Muscle layer of duodenum (tissue), 2 donors: ENCODE data around the gene TNRC6C.

Experiments used
- H3K27ac ChIP-seq: one replicate; pipeline ENCODE4 v1.7.0; 2013; ENCODE audit warnings: mild to moderate bottlenecking, low read length
- H3K27me3 ChIP-seq: one replicate; pipeline ENCODE4 v1.7.0; 2013; ENCODE audit warnings: low read depth, mild to moderate bottlenecking, control low read depth, low read length
- H3K36me3 ChIP-seq, 2 donors: one replicate each; pipeline ENCODE4 v1.7.0; 2013; ENCODE audit warnings: low read length in 2 of 2, control low read depth in 1 of 2, mild to moderate bottlenecking in 1 of 2; ENCODE audit not compliant: insufficient read depth in 2 of 2, control insufficient read depth in 1 of 2
- H3K4me1 ChIP-seq, 2 donors: one replicate each; pipeline ENCODE4 v1.7.0; 2013; ENCODE audit warnings: low read length in 2 of 2, mild to moderate bottlenecking in 2 of 2, control low read depth in 1 of 2, moderate library complexity in 1 of 2; ENCODE audit not compliant: insufficient read depth in 2 of 2, control insufficient read depth in 1 of 2
- H3K4me3 ChIP-seq, 2 donors: one replicate each; pipeline ENCODE4 v1.7.0; 2013; ENCODE audit warnings: low read length in 2 of 2, low read depth in 1 of 2, mild to moderate bottlenecking in 1 of 2
- H3K9me3 ChIP-seq, 2 donors: one replicate each; pipeline ENCODE4 v1.7.0; 2013; ENCODE audit warnings: low read length in 2 of 2, control low read depth in 1 of 2, mild to moderate bottlenecking in 1 of 2; ENCODE audit not compliant: control insufficient read depth in 1 of 2
- donor health status: healthy.

The TNRC6C gene

GRCh38 chr17:78107457-78107856 lies 149.0 kb downstream of the TNRC6C start:
- peaks cover 0 to 9% of the 10 kb centered on the region in 2 donors for H3K4me1 ChIP-seq
- no peak overlapping the region for H3K27ac ChIP-seq
- no peaks in the 10 kb centered on the region for H3K27me3 ChIP-seq
- no peak overlapping the region for H3K4me3 ChIP-seq
- H3K9me3 ChIP-seq: no peaks in the 10 kb centered on the region
- peaks cover 22 to 25% of the 10 kb centered on the region in 2 donors for H3K36me3 ChIP-seq

- no peak overlapping the region for H3K4me3 ChIP-seq
- H3K27me3 ChIP-seq: no peaks in the 10 kb centered on the region
- H3K27ac ChIP-seq: no peak overlapping the region
- H3K9me3 ChIP-seq: no peaks in the 10 kb centered on the region
- peaks cover 0 to 14% of the 10 kb centered on the region in 2 donors for H3K4me1 ChIP-seq
- peaks cover 22 to 23% of the 10 kb centered on the region in 2 donors for H3K36me3 ChIP-seq
Measured at GRCh38 chr17:78107976-78108725, 149.6 kb downstream of the TNRC6C start.

- H3K4me1 ChIP-seq: peaks cover 0 to 14% of the 10 kb centered on the region in 2 donors
- peaks cover 16 to 21% of the 10 kb centered on the region in 2 donors for H3K36me3 ChIP-seq
- H3K27me3 ChIP-seq: no peaks in the 10 kb centered on the region
- H3K4me3 ChIP-seq: no peak overlapping the region
- H3K27ac ChIP-seq: no peak overlapping the region
- H3K9me3 ChIP-seq: no peaks in the 10 kb centered on the region
Measured at GRCh38 chr17:78108726-78109488, 150.4 kb downstream of the TNRC6C start.

- H3K27me3 ChIP-seq: no peaks in the 10 kb centered on the region
- H3K27ac ChIP-seq: no peak overlapping the region
- no peak overlapping the region for H3K4me3 ChIP-seq
- H3K4me1 ChIP-seq: peaks cover 0 to 14% of the 10 kb centered on the region in 2 donors
- H3K36me3 ChIP-seq: peaks cover 13 to 16% of the 10 kb centered on the region in 2 donors
- no peaks in the 10 kb centered on the region for H3K9me3 ChIP-seq
Measured at GRCh38 chr17:78109489-78109761, 150.9 kb downstream of the TNRC6C start.

GRCh38 chr17:78110363-78111015 lies 152.0 kb downstream of the TNRC6C start:
- H3K4me1 ChIP-seq: peaks cover 0 to 14% of the 10 kb centered on the region in 2 donors

GRCh38 chr17:78111016-78111726 lies 152.7 kb downstream of the TNRC6C start:
- Histone ChIP-seq H3K36me3 (peaks cover 12 to 14% of the 10 kb centered on the region in 2 donors), H3K4me1 (peaks cover 0 to 14% of the 10 kb centered on the region in 2 donors), H3K4me3 (no peak overlapping the region), H3K9me3 (no peaks in the 10 kb centered on the region), H3K27me3 (no peaks in the 10 kb centered on the region), H3K27ac (no peak overlapping the region)

More at GRCh38 chr17:78110363-78111015, 152.0 kb downstream of the TNRC6C start:
- Histone ChIP-seq H3K4me3 (no peak overlapping the region), H3K27me3 (no peaks in the 10 kb centered on the region), H3K9me3 (no peaks in the 10 kb centered on the region), H3K36me3 (peaks cover 12 to 14% of the 10 kb centered on the region in 2 donors), H3K27ac (no peak overlapping the region)

GRCh38 chr17:78111727-78112517 lies 153.4 kb downstream of the TNRC6C start:
- Histone ChIP-seq H3K4me1 (peaks cover 0 to 14% of the 10 kb centered on the region in 2 donors), H3K4me3 (no peak overlapping the region), H3K27ac (no peak overlapping the region), H3K27me3 (no peaks in the 10 kb centered on the region), H3K9me3 (no peaks in the 10 kb centered on the region), H3K36me3 (peaks cover 12 to 14% of the 10 kb centered on the region in 2 donors)

GRCh38 chr17:78112518-78113471 lies 154.3 kb downstream of the TNRC6C start:
- no peak overlapping the region for H3K4me3 ChIP-seq
- H3K4me1 ChIP-seq: peaks cover 0 to 11% of the 10 kb centered on the region in 2 donors
- no peaks in the 10 kb centered on the region for H3K27me3 ChIP-seq
- no peaks in the 10 kb centered on the region for H3K9me3 ChIP-seq
- no peak overlapping the region for H3K27ac ChIP-seq
- peaks cover 9 to 14% of the 10 kb centered on the region in 2 donors for H3K36me3 ChIP-seq

GRCh38 chr17:78113804-78114785 lies 155.6 kb downstream of the TNRC6C start:
- Histone ChIP-seq H3K36me3 (peaks cover 5 to 14% of the 10 kb centered on the region in 2 donors), H3K27ac (no peak overlapping the region), H3K4me3 (no peak overlapping the region), H3K27me3 (no peaks in the 10 kb centered on the region), H3K9me3 (no peaks in the 10 kb centered on the region), H3K4me1 (peaks cover 0 to 11% of the 10 kb centered on the region in 2 donors)
